ENCODE results near the gene CDC23. TPM values are rescaled to one million over a fixed set of nuclear protein-coding genes. Genes with fewer than 3 reads are reported as not detected.
"Not testable (repeated sequence)": the region's sequence is repeated elsewhere in the genome, so short reads cannot be mapped to it uniquely, and the experiment has no call there.

CDC23 gene
- polyA plus RNA-seq, 3 donors: 56.0 to 66.7 (median 60.3) TPM

DNA sequence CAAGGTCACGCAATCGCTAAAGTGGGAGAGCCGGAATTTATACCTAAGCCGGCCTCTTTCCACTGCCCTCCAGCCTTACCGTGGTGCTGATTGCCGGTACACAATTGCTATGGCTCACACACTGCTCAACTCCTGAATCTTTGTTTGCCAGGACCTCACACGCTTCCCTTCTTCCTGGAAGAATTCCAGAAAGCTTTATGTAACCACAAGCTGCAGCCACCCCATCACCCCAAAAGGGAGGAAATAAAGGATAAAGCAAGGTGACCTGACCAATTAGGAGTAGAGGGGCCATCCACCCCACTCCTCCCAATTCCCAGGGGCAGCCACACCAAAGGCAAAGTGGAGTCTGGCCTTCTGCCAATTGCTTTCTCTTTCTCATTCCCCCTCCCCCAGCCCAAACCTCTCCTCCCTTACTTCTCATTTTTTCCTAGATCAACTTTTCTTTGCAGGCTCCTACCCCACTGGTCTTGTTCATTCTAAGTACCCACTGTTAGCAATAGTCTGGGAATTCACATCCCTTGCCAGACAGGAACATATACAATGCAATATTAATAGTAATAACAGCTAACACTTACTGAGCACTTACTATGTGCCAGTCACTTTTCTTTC is 18.0 kb upstream of the CDC23 start:
- no peak for DNase-seq

DNA sequence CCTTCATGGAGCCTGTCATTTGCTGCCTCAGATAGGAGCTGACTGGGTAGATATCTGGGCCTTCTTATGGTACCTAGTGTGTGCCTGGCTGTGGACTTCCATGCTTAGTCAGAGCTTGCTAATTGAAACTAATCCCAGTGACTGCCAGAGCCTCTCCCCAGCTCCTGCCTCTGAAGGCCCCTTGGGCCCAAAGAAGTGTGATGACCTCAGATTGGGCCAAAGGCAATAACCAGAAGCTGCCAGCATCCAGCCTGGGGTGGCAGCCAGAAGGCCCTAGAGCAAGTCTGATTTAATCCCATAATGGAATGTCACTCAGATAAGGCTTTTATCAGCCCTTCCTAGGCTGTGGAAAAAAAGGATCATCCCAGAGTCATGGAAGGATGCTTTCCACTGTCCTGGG is 17.1 kb upstream of the CDC23 start:
- no peak for DNase-seq

DNA sequence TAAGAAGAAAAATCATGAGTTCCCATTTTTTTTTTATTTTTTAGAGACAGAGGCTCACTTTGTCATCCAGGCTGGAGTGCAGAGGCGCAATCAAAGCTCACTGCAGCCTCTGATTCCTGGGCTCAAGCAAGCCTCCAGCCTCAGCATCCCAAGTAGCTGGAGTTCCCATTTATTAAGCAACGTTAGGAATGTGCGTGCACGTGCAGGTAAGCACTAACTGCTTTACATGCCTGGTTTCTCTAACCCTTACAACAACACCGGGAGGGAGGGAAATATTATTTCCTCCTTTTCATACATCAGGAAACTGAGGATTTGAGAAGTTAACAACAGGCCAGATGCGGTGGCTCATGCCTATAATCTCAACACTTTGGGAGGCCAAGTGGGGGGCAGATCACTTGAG is 16.3 kb upstream of the CDC23 start:
- no peak for DNase-seq

DNA sequence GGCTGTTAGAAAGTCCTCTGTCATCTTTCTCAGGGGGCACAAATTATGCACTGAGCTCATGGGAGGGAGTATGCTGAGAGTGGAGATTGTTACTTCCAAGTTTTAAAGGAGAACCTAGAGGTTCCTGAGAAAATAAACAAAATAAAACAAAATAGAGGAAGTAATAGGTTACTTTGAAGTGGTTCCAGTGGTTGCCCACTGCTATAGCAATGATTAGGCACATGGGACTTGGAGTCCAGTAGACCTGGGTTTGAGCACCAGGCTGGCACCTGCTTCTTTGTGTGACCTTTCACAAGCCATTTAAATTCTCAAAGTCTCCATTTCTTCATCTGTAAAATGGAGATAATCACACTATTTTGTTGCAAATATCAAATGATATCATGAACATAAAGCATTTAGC is 13.8 kb upstream of the CDC23 start:
- DNase-seq: no peak

DNA sequence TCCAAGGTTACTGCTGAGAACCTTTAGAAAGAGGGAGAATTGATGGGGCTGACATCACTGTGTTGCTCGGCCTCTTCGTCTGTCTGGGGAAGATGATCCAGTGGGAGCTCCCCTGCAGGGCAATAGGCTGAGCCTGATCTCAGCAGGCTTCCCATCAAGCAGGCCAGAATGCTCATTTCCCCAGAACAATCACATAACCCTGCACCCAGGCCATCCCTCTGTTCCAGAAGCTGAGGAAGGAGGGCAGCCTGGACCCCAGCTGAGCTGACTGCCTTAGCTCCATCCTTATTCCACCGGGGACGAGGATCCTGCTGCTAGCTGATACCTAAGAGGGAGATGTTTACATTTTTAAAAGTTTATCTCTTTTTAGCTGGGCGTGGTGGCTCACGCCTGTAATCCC is 11.6 kb upstream of the CDC23 start:
- no peak for DNase-seq

DNA sequence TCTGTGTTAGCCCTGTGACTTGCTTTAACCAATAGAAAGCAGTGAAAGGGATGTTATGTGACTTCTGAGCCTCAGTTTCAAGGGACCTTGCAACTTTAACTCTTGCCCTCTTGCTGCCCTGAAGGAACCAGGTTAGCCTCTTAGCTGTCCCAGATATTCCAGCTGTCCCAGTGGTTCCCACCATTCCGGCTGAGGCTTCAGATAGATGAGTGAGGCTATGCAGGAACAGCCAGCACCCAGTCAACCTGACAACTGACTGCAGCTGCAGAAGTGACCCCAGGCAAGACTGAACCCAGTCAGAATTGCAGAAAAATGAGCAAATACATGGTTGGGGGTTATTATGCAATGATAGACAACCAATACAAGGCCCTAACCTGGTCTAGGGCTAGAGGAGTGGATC is 10.4 kb upstream of the CDC23 start:
- no peak for DNase-seq

DNA sequence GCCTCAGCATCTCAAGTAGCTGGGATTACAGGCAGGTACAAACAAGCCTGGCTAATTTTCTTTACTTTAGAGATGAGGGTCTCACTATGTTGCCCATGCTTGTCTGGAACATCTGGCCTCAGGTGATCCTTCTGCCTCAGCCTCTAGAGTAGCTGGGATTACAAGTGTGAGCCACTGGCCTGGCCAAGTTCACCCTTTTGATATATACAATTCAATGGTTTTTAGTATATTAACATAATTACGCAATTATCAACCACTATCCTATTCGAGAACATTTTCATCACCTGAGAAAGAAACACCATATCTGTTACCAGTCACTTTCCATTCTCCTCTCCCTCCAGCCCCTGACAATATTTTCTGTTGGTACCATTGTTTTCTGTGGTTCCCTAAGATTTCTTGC is 3.7 kb upstream of the CDC23 start:
- DNase-seq: no peak

DNA sequence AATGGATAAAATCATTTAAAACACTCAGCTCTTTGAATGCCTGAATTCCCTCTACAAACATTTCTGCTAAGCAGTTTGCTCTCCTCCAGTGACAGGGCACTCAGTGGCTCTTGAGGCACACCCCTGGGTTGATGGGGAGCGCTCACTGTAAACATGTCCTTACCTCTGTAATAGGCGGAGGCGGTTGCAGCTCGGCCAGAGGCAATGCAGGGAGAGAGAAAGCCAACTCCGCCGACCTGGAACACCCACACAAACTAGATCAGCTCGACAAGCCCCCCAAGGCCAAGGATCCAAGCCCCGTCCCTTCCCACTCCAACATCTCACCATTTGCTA is 329 bp downstream of the CDC23 start:
- DNase-seq: no peak

DNA sequence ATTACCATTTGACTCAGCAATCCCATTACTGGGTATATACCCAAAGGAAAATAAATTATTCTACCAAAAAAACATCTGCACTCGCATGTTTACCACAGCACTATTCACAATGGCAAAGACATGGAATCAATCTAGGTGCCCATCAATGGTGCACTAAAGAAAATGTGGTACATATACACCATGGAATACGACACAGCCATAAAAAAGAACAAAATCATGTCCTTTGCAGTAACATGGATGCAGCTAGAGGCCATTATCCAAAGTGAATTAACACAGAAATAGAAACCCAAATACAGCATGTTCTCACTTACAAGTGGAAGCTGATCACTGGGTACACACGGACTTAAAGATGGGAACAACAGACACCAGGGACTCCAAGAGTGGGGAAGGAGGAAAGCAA is 2.1 kb downstream of the CDC23 start:
- no peak for DNase-seq

DNA sequence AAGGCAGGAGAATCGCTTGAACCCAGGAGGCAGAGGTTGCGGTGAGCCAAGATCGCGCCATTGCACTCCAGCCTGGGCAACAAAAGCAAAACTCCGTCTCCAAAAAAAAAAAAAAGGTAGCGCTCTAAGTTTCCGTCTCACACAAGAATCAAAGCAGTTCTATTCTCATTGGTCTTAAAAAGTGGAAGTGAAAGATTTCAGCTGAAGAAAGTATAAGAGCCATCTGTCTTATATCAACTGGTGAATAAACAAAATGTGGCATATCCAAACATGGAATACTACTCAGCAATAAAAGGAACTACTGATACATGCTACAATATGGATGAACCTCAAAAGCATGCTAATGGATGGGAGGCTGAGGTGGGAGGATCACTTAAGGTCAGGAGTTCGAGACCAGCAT is 19.3 kb downstream of the CDC23 start:
- not testable (repeated sequence) for DNase-seq

DNA sequence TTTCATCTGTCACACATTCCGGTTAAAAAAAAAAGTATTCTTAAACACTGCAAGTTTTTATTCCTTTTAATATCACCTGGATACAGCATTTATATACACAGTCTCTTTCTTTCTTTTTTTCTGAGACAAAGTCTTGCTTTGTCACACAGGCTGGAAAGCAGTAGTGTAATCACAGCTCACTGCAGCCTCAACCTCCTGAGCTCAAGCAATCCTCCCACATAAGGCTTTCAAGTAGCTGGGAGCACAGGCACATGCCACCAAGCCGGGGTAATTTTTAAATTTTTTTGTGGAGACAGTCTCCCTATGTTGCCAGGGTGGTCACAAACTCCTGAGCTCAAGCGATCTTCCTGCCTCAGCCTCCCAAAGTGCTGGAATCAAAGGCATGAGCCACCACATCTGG is 20.3 kb downstream of the CDC23 start:
- DNase-seq: no peak

DNA sequence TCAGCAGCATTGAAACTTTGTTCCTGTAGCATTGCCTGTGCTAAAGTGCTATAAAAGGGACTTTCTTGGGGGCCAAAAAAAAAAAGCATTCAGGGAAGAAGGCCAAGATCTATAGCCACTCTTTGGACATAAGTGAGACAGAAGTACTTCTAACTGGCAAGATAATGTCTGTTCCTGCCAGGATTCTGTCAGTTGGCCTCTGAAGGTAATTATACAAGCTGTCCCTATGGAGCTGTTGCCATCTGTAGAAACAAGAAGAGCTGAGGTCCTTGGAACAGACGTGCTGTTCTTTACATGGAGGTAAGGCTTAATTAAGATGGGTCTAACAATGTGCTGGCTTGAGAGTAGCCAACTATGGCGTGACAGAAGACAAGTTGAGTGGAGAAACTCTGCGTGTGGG is 24.5 kb downstream of the CDC23 start:
- DNase-seq: no peak

DNA sequence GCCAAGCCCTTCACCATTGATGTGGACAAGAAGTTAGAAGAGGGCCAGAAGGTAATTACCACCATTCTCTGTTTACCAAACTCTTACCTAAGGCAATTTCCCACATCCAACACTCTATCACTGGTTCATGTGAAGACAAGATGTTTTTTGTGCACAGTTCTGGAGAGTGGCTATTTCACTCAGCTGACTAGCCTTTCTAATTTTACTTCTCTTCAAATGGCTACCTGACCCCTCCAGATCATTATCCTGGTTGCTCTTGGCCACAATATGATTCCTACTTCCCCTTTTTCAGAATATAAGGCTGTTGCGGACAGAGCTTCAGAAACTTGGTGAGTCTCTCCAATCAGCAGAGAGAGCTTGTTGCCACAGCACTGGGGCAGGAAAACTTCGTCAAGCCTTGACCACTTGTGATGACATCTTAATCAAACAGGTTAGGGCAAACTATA is 27.1 kb downstream of the CDC23 start:
- DNase-seq: no peak

DNA sequence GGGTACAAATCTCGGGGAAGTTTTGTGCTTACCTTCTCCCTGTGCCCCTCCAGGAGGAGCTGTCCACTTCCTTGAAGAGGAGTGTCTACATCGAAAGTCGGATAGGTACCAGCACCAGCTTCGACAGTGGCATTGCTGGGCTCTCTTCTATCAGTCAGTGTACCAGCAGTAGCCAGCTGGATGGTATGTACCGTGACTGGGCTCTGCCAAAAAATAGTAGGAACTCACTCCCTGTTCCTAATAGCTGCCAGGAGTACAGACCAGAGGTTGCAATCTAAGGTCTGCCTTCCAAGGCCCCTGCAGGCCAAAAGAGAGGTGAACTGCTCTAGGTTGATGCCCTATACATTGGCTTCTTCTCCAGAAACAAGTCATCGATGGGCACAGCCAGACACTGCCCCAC is 30.3 kb downstream of the CDC23 start:
- no peak for DNase-seq

DNA sequence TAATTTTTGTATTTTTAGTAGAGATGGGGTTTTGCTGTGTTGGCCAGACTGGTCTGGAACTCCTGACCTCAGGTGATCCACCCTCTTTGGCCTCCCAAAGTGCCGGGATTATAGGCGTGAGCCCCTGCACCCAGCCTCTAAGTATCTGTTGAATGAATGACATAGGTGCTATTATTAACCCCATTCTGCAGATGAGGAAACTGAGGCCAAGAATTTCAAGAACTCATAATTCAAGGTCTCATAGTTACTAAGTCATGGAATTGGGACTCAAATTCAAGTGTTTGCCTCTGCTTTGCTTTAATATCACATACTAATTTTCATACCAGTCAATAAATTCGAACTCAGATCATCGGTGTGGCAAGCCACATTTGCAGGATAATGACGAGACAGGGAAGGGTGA is 32.3 kb downstream of the CDC23 start:
- DNase-seq: no peak

DNA sequence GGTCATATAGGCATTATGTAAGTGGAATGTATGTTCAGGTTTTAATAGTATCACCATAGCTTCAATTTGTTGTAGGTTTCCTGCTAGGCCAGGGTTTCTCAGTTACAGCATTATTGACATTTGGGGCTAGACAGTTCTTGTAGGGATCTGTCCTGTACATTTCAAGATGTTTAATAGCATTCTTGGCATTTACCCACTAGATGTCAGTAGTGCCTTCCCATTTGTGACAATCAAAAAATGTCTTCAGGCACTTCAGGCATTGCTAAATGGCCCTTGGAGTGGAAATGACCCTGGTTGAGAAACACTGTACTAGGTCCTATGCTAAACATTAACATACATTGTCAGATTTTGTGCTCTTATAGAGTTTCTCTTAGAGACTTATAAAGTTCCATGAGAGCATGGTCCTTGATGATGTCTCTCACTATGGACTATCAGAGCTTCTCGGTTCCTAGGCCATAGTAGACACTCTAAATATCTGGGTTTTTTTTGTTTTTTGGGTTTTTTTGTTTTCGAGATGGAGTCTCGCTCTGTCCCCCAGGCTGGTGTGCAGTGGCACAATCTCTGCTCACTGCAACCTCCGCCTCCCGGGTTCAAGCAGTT is 32.8 kb downstream of the CDC23 start:
- peak; percentile 71 for DNase-seq

DNA sequence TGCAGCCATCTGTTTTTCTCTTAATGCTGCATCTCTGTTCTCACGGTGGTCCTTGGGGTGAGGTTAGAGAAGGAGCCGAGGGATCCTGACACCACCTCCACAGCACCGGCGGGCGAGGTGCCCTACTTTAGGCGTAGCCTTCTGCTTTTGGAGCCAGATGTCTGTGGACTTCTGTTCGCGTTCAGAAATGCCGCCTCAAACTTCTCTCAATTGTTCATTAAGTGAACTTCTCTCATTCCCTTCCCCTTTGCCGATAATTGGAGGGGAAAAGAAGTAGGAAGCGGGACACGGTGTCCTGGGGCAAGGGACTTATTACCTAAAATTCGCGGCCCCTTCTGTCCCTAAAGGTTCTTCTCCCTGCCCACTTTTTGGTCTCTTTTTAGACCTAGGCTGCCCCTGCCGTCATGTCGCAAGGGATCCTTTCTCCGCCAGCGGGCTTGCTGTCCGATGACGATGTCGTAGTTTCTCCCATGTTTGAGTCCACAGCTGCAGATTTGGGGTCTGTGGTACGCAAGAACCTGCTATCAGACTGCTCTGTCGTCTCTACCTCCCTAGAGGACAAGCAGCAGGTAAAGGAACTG is 33.8 kb downstream of the CDC23 start:
- DNase-seq: no peak

DNA sequence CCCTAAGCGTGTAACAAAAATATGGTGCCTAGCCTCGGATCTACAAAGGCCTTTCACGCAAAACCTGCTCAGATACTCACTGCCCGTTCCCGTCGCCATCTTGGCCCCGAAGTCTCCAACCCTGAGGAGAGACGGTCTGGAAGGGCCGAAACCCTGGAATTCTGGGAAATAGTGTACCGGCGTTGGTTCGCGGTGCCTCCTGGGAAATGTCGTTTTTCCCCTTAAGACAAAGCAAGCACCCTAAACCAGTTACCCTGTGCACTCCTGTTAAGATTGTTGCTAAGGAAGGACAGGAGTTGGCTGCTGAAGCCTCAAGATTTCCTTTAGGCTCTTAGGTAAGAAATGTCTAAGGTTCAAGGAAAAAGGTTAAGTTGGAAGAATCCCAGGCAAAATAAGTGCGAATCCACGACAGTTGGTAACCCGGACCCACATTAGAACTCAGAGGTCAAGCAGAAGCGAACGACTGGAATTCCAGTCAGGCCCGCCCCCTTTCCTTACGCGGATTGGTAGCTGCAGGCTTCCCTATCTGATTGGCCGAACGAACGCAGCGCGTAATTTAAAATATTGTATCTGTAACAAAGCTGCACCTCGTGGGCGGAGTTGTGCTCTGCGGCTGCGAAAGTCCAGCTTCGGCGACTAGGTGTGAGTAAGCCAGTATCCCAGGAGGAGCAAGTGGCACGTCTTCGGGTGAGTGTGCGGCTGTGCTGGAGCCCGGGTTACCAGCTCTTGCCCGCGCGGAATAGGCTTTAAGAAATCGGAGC is 34.4 kb downstream of the CDC23 start, which contains the start of the genes BRD8 and KIF20A:
Gene BRD8, minus strand, starts transcription at position 115 of the 761 bp plus-strand sequence. Its CDS starts 16 bp downstream, at position 99.
Gene KIF20A, plus strand, starts transcription at position 597 of the 761 bp plus-strand sequence. CDS start 569 bp downstream, outside the sequence.
- DNase-seq: peak; percentile 97

DNA sequence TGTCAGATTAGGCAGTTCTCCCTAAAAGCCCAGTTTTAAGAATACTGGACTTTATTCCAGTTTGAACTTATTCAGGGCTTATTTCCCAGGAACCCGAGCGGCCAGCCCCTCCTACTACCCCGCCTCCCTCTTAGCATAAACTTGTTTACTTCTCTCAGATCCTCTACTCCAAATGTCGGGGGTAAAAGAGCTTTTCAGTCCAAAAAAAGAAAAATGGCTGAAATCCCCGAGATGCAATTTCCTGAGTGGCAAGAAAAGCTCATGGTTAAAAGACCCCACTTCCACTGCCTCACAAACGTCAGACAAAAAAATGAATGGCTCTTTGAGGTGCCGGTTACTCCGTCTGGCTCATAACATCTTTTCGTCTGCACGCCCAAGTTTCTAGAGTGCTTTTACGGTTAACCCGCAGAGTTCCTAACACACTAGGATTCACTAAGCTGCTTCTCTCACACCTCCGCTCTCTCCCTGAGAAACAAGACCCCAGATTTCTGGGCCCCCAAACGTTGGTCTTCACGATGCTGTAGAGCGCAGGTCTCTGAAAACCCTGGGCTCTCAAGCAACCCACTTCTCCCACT is 35.1 kb downstream of the CDC23 start:
- DNase-seq: peak; percentile 38

DNA sequence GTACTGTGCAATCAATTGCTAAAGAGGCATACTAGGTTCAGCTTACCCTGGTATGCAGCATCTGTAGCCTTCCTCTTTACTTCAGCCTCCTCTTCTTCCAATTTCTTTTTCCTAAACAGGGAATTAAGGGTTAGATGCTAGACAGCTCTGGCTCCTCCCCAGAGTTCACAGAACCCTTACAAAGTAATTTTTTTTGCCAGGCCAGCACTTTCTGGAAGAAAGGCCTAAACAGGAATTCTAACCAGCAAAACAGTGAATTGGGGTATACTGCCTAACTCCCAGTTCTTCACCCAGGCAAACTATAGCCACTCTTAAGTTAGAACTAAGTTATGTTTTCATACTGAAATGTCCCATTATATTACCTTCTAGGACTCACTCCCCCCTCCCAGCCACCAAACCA is 42.8 kb downstream of the CDC23 start:
- no peak for DNase-seq

DNA sequence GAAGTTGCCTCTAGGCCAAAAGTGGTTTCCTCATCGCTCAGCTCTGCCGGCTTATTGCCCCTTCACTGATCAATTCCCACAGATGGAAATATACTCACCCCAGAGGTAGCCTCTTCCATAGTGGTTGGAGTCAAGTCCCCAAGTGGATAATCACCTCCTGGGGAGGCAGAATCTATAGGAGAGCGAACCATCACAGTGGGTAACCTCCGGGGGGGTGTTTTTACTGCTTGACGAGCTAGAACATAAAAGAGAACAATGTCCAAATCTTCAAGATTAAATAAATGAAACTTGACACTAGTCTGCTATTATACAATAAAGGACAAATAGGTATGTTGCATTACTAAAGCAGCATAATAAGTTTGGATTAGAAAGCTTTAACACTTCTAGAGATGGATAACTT is 44.0 kb downstream of the CDC23 start:
- DNase-seq: no peak

DNA sequence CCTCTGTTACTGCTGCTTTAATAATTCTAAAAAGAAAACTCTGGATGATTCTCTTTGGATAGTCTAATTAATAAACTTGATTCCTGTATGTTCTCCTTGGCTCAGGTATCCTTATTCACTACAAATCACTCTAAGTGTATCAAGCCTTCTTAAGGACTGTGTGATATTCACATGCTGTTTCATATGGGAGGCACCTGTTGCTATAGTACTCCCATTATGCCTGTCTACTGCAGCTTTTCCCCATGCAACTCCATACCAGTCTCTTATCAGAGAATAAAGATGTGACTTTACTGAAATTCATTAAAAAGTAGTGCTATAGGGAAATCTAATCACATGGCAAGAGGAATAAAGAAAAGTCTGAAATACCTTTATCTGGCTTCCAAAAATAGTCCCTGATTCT is 49.4 kb downstream of the CDC23 start:
- DNase-seq: no peak

DNA sequence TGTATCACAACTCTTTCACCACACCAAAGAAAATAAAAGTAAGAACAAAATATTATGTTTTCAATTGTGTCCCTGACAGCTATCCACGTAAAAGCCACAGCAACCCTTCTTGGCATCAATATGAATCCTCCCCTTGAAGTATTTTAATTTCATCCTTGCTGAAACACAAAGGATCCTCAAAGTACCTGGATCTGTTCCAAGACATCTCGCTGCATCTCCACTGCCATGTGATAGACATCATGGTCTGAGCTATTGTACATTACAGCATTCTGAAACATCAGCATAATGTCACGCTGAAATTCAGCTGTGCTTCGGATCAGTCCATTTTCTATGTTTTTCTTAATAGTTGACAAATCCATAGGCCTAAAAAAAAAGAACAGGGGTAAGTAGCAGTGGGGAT is 52.4 kb downstream of the CDC23 start:
- DNase-seq: no peak
